PC-3 (cell line): ENCODE measurements around the gene B2M. TPM values are rescaled to one million over a fixed set of nuclear protein-coding genes. Genes with fewer than 3 reads are reported as not detected.
A peak's percentile ranks its signal among the peaks of the same experiment; 100 is the strongest.
"Not testable (repeated sequence)": the region's sequence is repeated elsewhere in the genome, so short reads cannot be mapped to it uniquely, and the experiment has no call there.

Experiments
- ATAC-seq: fragments of 200-7000 bp; cut with Tn5 transposase; 2 replicates; pipeline ENCODE4 v1.9.1; 2020; ENCODE audit warnings: mild to moderate bottlenecking, moderate library complexity
- BruUV-seq: library from RNA; stranded (reverse); fragments of 400-500 nt; replicated peaks from 2 replicates; lab custom pipeline; 2021; lab: Mats Ljungman, UMichigan
- CTCF ChIA-PET: fragments of 300-600 bp; sonication (Branson Sonifier 250); formaldehyde crosslinking; loops from one replicate; lab custom pipeline; 2022; ENCODE audit warnings: antibody characterized with exemption; lab: Charles Lee
- POLR2A ChIA-PET: fragments of 300-600 bp; sonication (Branson Sonifier 250); formaldehyde crosslinking; loops from one replicate; lab custom pipeline; 2022; ENCODE audit warnings: antibody characterized with exemption; ENCODE audit not compliant: unreplicated experiment; lab: Charles Lee
- DNase-seq: peaks from one replicate; pipeline ENCODE4 v3.0.0-alpha.2; 2015
- H2AFZ ChIP-seq: fragments of 300-600 bp; sonication (generic); 2 replicates; pipeline ENCODE4 v1.6.0; 2016; ENCODE audit warnings: antibody characterized with exemption, low read length
- H3F3A ChIP-seq: fragments of 300-600 bp; sonication (generic); one replicate; pipeline ENCODE4 v1.6.0; 2017; ENCODE audit warnings: antibody characterized with exemption, low read length, control low read depth, mild to moderate bottlenecking; ENCODE audit not compliant: unreplicated experiment
- H3K27ac ChIP-seq: fragments of 300-600 bp; sonication (generic); 2 replicates; pipeline ENCODE4 v1.5.1; 2016; ENCODE audit warnings: mild to moderate bottlenecking, low read length
- H3K27me3 ChIP-seq: fragments of 300-600 bp; sonication (generic); 2 replicates; pipeline ENCODE4 v1.6.1; 2016; ENCODE audit warnings: low read length, mixed read lengths
- H3K36me3 ChIP-seq: fragments of 300-600 bp; sonication (generic); 2 replicates; pipeline ENCODE4 v1.6.1; 2016; ENCODE audit warnings: low read depth, mixed run types, low read length, mixed read lengths
- H3K4me1 ChIP-seq: fragments of 300-600 bp; sonication (generic); 2 replicates; pipeline ENCODE4 v1.5.1; 2016; ENCODE audit warnings: low read length; ENCODE audit not compliant: insufficient read depth
- H3K4me2 ChIP-seq: fragments of 300-600 bp; sonication (generic); 2 replicates; pipeline ENCODE4 v1.6.0; 2016; ENCODE audit warnings: low read length
- H3K4me3 ChIP-seq: fragments of 300-600 bp; sonication (generic); 2 replicates; pipeline ENCODE4 v1.5.1; 2016; ENCODE audit warnings: mild to moderate bottlenecking, low read length, mixed read lengths
- H3K79me2 ChIP-seq: fragments of 300-600 bp; sonication (generic); 2 replicates; pipeline ENCODE4 v1.6.1; 2017; ENCODE audit warnings: low read length, mixed read lengths
- H3K9ac ChIP-seq: fragments of 300-600 bp; sonication (generic); 2 replicates; pipeline ENCODE4 v1.6.0; 2016; ENCODE audit warnings: mild to moderate bottlenecking, low read length
- H3K9me2 ChIP-seq: fragments of 300-600 bp; sonication (generic); replicated peaks from 2 replicates; pipeline ENCODE4 v1.6.1; 2016; ENCODE audit warnings: mixed run types, low read length, mixed read lengths
- H3K9me3 ChIP-seq: fragments of 300-600 bp; sonication (generic); 2 replicates; pipeline ENCODE4 v1.6.1; 2016; ENCODE audit warnings: low read length, mixed read lengths
- H4K20me1 ChIP-seq: fragments of 300-600 bp; sonication (generic); 2 replicates; pipeline ENCODE4 v1.6.1; 2016; ENCODE audit warnings: low read length, mixed read lengths
- EZH2 ChIP-seq: fragments of 300-600 bp; sonication (generic); IDR thresholded peaks from one replicate; pipeline ENCODE4 v1.6.1; 2017; ENCODE audit warnings: antibody characterized with exemption, mild to moderate bottlenecking, low read length; ENCODE audit not compliant: unreplicated experiment
- EZH2phosphoT487 ChIP-seq: fragments of 300-600 bp; sonication (generic); IDR thresholded peaks from 2 replicates; pipeline ENCODE4 v1.6.1; 2018; ENCODE audit warnings: mild to moderate bottlenecking, antibody characterized with exemption, low read length, borderline replicate concordance
- intact Hi-C: fragments of 100-400 bp; cut with micrococcal nuclease; formaldehyde crosslinking; loops from 2 replicates; pipeline ENCODE4 v1.9.0; 2023
- total RNA-seq: library from RNA; depleted of rRNA; stranded (reverse); fragments of >200 nt; gene quantifications from 2 replicates; pipeline ENCODE4 v1.2.3, GENCODE V29; 2014
- TF ChIP-seq, protein P1 (sequence below): fragments of 300-600 bp; sonication (generic); conservative IDR thresholded peaks from 2 replicates; pipeline ENCODE4 v1.5.1; 2017; ENCODE audit warnings: antibody characterized with exemption, low read depth, mild to moderate bottlenecking, low read length

The B2M gene
- total RNA-seq, 1 experiment from 2014 or later, result 608 TPM

DNA sequence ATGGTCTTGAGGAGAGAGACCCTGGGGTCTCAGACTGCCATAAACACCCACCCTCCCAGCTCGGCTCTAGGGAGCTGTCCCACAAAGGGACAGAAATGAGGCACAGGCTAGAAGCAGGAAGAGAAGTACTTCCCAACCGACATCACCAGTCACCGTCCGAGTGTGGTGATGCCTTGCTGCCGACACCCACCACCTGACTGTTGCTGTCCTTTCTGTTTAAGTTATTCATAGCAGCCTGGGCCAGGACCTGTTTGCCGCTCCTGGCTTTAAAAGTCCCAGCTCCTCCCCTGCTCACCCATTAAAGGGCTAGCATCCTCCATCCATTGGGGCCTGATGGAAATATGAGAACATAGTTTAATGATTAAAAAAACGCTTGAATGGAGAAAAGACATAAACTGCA lies 34.6 kb upstream of the B2M start:
- Histone ChIP-seq H4K20me1 (no peaks in the 10 kb centered on the region), H3K9me3 (no peaks in the 10 kb centered on the region), H3K4me1 (no peaks in the 10 kb centered on the region), H3K27ac (no peak overlapping the region), H3K4me2 (no peak overlapping the region), H3K36me3 (no peaks in the 10 kb centered on the region), H2AFZ (no peak overlapping the region), H3K27me3 (no peaks in the 10 kb centered on the region), H3K9ac (no peak overlapping the region), H3K4me3 (no peak overlapping the region), H3K9me2 (no peaks in the 10 kb centered on the region), H3K79me2 (no peaks in the 10 kb centered on the region), H3F3A (no peaks in the 10 kb centered on the region)
- DNase-seq (no peak), ATAC-seq (no peak)
- POLR2A ChIA-PET, result no interaction called here
- TF ChIP-seq EZH2phosphoT487 (no peak), EZH2 (no peak)
- TF ChIP-seq, protein P1, sequence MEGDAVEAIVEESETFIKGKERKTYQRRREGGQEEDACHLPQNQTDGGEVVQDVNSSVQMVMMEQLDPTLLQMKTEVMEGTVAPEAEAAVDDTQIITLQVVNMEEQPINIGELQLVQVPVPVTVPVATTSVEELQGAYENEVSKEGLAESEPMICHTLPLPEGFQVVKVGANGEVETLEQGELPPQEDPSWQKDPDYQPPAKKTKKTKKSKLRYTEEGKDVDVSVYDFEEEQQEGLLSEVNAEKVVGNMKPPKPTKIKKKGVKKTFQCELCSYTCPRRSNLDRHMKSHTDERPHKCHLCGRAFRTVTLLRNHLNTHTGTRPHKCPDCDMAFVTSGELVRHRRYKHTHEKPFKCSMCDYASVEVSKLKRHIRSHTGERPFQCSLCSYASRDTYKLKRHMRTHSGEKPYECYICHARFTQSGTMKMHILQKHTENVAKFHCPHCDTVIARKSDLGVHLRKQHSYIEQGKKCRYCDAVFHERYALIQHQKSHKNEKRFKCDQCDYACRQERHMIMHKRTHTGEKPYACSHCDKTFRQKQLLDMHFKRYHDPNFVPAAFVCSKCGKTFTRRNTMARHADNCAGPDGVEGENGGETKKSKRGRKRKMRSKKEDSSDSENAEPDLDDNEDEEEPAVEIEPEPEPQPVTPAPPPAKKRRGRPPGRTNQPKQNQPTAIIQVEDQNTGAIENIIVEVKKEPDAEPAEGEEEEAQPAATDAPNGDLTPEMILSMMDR, result no peak
- intact Hi-C loops, result no loop called here
- CTCF ChIA-PET, result no interaction called here
- no TSS peak for BruUV-seq

DNA sequence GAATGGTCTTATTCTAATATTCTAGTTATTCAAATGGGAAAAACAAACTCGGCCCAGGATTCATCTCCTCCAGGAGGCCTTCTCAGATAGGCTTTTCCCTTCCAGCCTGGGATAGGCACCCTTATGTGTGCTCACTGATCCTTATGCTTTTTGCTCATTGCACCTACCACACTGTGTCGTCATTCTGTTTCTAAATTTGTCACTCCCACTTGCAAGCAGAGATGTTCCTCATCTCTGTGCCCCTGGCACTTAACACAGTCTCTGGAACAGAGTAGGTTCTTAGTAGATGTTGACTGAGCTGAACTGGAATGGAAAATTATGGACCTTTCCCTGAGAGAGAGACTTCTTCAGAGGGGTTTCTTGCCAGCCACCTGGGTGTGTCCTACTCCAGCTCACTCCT lies 29.1 kb upstream of the B2M start:
- H4K20me1 ChIP-seq, result no peaks in the 10 kb centered on the region
- no TSS peak for BruUV-seq
- ChIA-PET POLR2A (no interaction called here), CTCF (no interaction called here)
- ATAC-seq, result no peak
- no peaks in the 10 kb centered on the region for H3K9me2 ChIP-seq
- H3K9ac ChIP-seq, result no peak overlapping the region
- H3K79me2 ChIP-seq, result no peaks in the 10 kb centered on the region
- peaks cover 18% of the 10 kb centered on the region for H3K4me1 ChIP-seq
- intact Hi-C loops, result no loop called here
- H3K4me2 ChIP-seq, result no peak overlapping the region
- no peaks in the 10 kb centered on the region for H3F3A ChIP-seq
- no peaks in the 10 kb centered on the region for H3K36me3 ChIP-seq
- H3K27me3 ChIP-seq, result no peaks in the 10 kb centered on the region
- no peak for TF ChIP-seq EZH2phosphoT487
- TF ChIP-seq, protein P1, result no peak
- TF ChIP-seq EZH2, result no peak
- no peak for DNase-seq
- no peak overlapping the region for H3K27ac ChIP-seq
- no peak overlapping the region for H3K4me3 ChIP-seq
- H2AFZ ChIP-seq, result no peak overlapping the region
- H3K9me3 ChIP-seq, result no peaks in the 10 kb centered on the region

DNA sequence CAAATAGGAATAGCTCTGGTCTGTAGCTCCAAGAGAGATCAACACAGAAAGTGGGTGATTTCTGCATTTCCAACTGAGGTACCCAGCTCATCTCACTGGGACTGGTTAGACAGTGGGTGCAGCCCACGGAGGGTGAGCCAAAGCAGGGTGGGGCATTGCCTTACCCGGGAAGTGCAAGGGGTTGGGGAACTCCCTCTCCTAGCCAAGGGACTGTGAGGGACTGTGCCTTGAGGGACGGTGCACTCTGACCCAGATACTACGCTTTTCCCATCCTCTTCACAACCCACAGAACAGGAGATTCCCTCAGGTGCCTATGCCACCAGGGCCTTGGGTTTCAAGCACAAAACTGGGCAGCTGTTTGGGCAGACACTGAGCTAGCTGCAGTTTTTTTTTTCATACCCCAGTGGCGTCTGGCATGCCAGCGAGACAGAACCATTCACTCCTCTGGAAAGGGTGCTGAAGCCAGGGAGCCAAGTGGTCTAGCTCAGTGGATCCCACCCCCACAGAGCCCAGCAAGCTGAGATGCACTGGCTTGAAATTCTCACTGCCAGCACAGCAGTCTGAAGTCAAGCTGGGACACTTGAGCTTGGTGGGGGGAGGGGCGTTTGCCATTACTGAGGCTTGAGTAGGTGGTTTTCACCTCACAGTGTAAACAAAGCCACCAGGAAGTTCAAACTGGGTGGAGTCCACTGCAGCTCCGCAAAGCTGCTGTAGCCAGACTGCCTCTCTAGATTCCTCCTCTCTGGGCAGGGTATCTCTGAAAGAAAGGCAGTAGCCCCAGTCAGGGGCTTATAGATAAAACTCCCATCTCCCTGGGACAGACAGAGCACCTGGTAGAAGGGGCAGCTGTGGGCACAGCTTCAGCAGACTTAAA lies 28.3 kb upstream of the B2M start:
- H3K27me3 ChIP-seq, H3K79me2 ChIP-seq, BruUV-seq, H4K20me1 ChIP-seq, H3K36me3 ChIP-seq, H3F3A ChIP-seq, H3K9me3 ChIP-seq, H3K9me2 ChIP-seq, intact Hi-C loops: not testable (repeated sequence)
- Histone ChIP-seq H3K9ac (0 out of 2 replicates have a peak overlapping the region, but pooled peaks have one; percentile 17), H3K4me2 (peak overlapping the region; percentile 76), H3K4me1 (peaks cover 18% of the 10 kb centered on the region), H3K27ac (peak overlapping the region; percentile 35; the same call in 1 of the 2 replicates), H2AFZ (peak overlapping the region; percentile 73), H3K4me3 (peak overlapping the region; percentile 53)
- DNase-seq (peak; percentile 82), ATAC-seq (peak; percentile 84)
- ChIA-PET POLR2A (interaction anchor here (1.1 kb wide), 1 partner anchor 20 kb away, joined by 3 read pairs; no protein-coding TSS in a partner anchor), CTCF (interaction anchor here (0.9 to 1.2 kb wide), 2 partner anchors 20 to 30 kb away, joined by 3 to 4 read pairs; partner anchors contain the start of gene SPG11)

DNA sequence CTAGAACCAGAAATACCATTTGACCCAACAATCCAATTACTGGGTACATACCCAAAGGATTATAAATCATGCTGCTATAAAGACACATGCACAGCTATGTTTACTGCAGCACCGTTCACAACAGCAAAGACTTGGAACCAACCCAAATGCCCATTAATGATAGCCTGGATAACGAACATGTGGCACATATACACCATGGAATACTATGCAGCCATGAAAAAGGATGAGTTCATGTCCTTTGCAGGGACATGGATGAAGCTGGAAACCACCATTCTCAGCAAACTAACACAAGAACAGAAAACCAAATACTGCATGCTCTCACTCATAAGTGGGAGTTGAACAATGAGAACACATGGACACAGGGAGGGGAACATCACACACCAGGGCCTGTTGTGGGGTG lies 22.0 kb upstream of the B2M start:
- H3F3A ChIP-seq, H3K9me2 ChIP-seq, H3K27me3 ChIP-seq, BruUV-seq, H4K20me1 ChIP-seq, H2AFZ ChIP-seq, DNase-seq, H3K4me2 ChIP-seq, H3K36me3 ChIP-seq, intact Hi-C loops, H3K4me1 ChIP-seq, H3K9ac ChIP-seq, POLR2A ChIA-PET, H3K79me2 ChIP-seq, H3K27ac ChIP-seq, CTCF ChIA-PET, ATAC-seq, H3K4me3 ChIP-seq, H3K9me3 ChIP-seq: not testable (repeated sequence)

DNA sequence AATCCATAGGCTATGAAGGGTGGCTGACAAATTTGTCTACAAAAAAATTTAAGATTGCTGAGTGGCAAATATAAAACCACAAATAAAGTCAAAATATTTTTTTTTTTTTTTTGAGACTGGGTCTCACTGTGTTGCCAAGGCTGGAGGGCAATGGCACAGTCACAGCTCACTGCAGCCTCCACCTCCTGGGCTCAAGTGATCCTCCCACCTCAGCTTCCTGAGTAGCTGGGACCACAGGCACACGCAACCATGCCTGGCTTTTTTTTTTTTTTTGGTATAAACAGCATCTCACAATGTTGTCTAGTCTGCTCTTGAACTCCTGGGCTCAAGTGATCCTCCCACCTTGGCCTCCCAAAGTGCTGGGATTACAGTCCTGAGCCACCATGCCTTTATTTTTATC lies 21.1 kb upstream of the B2M start:
- H3F3A ChIP-seq, ATAC-seq, H3K4me1 ChIP-seq, H3K79me2 ChIP-seq, BruUV-seq, H4K20me1 ChIP-seq, H3K4me2 ChIP-seq, H3K27me3 ChIP-seq, H3K36me3 ChIP-seq, CTCF ChIA-PET, intact Hi-C loops, POLR2A ChIA-PET, H2AFZ ChIP-seq, DNase-seq, H3K9me2 ChIP-seq, H3K4me3 ChIP-seq, H3K27ac ChIP-seq, H3K9ac ChIP-seq, H3K9me3 ChIP-seq: not testable (repeated sequence)
